Stimulated activated CD4-positive, alpha-beta T cell treated with anti-CD3 and anti-CD28 coated beads, Interleukin-12 subunit alpha, Interleukin-12 subunit beta, amount 100 ng/mL, for 24 hours (primary cell): ENCODE measurements around the gene CHST15.
"Not testable (repeated sequence)": the region's sequence is repeated elsewhere in the genome, so short reads cannot be mapped to it uniquely, and the experiment has no call there.

Source experiments
- DNase-seq, 2 experiments: peaks; one replicate each; pipeline ENCODE4 v3.0.0-alpha.2; 2020; ENCODE audit warnings: low read depth in 2 of 2

Gene CHST15

DNA sequence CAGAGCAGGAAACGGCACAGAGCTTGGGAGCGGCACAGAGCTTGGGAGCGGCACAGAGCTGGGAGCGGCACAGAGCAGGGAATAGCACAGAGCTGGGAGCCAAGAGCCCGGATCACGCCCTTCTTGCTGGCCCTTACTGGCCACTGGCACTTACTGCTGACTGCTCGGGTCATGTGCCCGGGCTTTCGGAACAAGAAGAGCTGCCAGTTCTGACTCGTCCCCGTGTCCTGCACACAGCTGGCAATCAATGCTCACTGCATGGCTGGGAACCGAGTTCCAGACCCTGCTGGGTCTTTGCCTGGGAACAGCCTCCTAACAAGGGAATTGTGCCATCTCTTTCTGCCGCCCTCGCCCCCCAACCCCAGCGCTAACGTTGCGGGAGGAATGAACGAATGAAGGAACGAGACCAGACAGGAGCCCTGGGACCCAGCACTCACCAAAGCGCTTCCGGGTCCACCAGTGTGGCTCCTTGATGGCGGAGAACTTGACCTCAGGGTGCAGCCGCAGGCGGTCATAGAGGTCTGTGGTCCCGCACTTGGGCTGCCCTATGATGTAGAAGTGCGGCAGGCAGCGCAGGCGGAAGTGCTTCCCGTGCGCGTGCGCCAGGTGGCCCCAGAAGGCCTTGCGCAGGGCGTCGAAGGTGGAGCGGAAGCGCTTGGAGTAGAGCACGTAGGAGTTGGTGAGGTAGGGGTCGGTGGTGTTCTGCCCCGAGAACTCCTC, 49.1 kb downstream of the CHST15 start:
- DNase-seq: no peak

DNA sequence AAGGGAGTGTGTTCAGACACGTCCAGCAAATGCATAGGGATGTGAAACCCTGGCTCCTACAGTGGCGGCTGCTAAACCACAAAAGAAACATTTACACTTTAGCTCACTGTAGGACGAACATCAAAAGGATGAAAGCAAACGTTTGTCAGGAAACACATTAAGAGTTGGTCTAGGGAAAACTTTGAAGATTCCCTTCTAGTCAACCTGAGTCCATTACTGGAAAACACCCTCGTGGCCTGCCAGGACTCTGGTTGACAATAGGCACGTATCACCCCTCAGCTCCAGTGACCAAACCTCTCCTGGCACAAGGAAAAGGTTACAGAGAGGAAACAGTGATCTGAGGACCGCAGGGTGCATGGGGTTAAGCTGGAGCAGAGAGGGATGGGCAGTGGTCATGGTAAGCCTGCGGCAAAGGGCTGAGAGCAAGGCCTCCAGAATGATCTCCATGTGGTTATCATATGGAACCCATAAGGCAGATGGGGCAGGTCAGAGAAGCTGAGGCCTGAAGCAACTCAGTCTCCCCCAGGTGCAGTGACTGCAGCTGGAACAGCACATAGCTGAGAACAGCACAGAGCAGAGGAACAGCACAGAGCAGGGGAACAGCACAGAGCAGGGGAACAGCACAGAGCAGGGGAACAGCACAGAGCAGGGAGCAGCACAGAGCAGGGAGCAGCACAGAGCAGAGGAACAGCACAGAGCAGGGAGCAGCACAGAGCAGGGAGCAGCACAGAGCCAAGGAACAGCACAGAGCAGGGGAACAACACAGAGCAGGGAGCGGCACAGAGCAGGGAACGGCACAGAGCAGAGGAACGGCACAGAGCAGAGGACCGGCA, 49.9 kb downstream of the CHST15 start:
- DNase-seq: no peak

DNA sequence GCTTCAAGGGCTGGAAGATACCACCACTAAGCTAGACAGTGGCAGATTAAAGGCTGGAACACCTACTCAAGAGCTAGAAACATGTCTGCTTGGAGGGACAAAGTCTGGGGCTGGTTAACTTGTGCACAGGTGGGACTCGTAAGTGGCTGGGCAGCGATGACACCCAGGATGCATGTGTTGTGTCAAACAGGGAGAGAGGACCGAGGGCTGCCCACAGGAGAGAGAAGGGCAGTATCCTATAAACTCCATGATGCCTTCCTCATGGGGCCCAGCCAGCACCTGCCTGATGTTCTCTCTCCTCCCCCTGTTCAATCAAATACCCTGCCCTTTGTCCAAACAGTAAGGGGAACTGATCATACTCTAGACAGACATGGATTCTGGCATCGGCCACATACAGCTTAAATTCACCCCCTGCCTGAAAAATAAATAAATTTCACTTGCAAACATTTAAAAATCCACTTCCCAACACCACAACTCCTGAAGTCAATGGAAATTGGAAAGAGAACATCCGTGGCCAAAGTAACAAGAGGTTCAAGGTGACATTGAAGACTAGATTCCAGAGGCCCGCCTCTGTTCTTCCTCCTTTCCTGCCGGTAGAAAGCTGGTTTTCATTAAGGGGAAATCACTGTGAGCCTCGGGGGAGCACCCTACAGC, 50.6 kb downstream of the CHST15 start:
- DNase-seq: no peak

DNA sequence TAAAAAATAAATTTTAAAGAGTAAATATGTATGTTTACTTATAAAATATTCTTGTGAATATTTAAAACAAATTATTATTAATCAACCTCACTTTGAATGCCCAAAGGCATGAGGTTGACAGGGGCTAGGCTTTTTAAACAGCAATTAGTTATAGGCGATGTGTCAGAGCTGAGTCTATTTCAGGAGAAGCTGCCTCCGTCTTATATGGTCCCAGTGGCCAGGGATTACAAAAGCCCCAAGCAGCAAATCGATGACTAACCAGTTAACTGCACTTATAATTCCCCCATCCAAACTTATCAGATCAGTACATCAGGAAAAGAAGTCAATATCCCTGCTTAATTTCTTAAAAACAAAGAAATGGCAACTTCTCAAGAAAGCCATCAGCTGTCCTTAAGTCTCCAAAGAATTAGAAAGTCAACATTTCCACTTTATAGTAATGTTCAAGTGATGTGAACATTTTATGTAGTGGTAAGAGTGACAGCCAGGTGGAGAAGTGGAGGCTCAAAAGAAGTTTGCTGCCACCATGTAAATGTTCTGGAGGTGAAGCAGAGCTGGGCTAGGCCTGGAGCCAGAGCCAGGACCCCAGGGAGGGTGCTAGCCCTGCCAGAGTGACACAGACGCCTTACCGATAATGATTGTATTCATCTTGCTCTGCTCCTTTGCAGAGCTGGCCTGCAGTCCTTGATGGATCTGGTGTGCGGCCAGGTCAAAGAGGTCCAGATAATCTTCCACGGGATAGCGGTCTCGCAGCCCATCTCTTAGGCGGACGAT, 51.5 kb downstream of the CHST15 start:
- no peak for DNase-seq

DNA sequence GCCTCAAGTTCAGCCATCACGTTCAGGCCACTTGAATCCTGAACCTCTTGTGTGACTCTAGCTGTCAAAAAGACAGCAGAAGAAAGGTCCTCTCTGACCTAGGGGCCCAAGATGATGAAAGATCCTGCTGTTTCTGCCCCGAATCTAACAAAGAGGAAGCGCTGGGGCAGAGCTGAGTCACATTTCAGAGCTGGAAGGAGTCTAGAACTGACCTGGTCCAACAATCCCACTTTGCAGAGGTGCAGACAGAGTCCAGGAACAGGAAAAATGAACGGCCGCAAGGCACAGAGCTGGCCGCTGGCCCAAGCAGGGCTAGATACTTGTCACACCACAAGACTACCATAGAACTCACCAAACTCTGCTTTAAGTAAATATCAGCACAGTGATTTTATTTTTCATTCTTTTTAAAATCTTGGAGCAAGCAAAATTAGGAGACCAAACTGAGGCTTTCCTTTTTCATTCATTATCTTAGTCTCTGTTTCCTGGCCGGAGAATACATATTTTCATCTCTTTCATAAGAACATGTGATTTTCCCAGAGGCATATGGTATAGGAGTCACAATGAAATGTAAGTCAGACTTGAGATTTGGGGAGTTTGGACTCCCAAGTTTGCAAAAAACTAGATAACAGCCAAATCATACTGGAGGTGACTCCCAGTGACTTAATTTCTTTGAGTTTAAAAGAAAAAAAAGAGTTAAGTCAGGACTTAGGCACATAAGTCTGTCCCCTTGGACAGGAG, 52.8 kb downstream of the CHST15 start:
- no peak for DNase-seq

DNA sequence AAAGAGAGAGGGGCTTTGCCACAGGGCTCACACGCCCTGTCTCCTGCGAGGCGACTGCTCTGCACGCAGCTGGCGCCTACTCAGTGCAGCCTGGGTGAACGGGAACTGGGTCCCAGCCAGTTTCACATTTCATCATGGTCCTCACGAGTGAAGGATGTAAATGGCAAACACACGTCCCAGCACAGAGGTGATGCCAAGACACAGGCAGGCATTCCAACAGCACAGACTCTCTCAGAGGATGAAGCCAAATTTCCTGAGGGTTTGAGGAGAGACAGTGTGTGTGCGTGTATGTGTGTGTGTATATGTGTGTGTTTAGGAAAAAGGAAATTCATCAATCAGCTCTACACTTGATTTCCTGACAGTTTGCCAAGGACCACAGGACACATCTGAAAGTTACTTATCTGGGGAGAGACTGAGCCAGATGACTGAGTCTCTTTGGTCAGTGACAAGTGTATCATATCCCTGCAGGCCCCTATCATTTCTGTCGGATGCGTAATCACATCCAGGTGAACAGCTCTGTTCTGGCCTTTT, 53.9 kb downstream of the CHST15 start:
- no peak for DNase-seq

DNA sequence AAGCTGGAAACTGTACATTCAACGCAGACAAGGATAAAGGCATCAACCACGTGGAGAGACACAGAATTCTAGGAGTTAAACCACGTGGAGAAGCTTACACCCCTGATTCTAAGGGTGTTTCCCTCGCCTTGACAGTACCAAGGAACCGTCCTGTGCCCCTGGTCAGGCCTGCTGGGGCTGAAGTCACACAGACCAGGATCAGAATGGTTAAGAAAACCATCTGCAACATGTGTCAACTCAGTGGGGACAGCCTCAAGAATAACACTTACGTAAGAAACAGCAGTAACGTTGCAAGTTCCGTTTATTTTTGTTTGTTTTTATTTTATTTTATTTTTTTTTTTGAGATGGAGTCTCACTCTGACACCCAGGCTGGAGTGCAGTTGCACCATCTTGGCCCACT, 55.6 kb downstream of the CHST15 start:
- DNase-seq: no peak

DNA sequence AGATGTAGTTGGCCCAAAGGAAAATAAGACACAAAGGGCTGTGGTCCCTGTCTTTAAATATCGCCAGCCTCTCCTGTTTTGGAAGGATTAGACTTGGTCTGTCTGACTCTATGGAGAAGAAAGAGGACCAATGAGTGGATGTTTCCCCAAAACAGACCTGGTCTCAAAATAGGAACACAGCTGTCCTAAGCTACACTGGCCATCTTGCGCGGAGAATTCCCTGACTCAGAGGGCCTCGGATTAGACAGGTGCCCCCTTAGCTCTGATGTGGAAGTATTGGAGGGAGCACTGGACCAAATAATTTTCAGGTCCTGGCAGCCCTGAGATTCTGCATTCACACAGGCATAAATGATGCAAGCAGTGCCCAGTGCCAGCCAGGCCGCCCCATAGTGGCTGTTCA, 56.1 kb downstream of the CHST15 start:
- DNase-seq: no peak

DNA sequence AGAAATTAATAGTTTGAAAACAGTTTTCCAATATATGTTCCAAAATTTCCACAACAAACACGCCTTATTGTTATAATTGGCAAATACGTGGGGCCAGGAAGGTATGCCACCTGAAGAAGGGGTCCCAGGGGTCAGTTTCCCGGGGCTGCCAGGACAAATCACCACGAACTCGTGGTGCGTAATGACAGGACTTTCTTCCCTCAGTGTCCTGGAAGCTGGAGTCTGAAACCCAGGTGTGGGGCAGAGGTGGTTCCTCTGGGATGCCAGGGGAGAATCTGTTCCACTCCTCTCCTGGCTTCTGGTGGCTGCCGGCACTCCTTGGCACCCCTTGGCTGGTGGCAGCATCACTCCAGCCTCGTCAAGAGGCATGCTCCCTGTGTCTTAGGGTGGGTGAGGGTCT, 56.7 kb downstream of the CHST15 start:
- DNase-seq: no peak

DNA sequence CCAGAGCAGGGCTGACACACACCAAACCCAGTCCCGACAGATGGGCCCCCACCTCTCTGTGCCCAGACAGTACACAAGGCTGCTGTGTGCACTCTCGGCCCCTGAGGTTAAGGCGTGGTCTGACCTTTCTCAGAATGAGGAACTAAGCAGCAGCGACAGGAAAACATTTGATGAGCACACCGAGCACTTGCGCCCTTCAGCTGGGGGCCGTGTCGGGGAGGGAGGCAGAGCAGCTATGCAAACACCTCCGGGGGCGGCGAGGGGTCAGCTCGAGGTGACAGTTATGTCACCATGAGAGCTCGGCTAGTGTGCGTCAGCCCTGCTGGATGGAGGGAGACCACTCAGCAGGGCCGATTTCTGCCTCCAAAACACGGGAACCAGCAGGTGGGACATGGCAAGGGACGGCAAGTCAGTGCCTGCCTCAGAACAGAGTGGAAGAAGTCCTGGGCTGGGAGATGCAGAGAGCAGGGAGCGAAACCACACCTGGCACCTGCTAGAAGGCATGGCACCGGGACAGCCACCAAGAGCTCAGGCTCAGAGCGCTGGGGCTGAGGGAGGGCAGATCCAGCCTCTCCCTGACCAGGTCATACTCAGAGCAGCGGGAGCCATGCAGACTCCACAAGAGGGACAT, 57.4 kb downstream of the CHST15 start:
- peak in 1 of 2 experiments; percentile 1 for DNase-seq

DNA sequence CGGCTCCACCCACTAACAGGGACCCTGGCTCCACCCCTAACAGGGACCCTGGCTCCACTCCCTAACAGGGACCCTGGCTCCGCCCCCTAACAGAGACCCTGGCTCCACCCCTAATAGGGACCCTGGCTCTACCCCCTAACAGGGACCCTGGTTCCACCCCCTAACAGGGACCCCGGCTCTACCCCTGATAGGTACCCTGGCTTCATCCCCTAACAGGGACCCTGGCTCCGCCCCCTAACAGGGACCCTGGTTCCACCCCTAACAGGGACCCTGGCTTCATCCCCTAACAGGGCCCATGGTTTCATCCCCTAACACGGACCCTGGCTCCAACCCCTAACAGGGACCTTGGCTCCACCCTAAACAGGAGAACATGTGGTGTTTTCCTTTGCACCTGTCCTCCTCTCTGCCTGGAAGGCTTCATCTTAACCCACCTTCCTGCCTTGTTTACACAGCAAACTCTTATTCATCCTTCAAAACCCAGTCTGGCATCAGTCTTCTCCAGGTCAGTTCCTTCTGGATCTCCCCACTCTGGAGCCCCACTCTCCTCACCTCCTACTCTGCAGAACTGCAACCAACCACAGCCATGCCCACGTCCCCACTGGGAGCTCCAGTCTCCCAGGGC, 58.0 kb downstream of the CHST15 start:
- no peak for DNase-seq

DNA sequence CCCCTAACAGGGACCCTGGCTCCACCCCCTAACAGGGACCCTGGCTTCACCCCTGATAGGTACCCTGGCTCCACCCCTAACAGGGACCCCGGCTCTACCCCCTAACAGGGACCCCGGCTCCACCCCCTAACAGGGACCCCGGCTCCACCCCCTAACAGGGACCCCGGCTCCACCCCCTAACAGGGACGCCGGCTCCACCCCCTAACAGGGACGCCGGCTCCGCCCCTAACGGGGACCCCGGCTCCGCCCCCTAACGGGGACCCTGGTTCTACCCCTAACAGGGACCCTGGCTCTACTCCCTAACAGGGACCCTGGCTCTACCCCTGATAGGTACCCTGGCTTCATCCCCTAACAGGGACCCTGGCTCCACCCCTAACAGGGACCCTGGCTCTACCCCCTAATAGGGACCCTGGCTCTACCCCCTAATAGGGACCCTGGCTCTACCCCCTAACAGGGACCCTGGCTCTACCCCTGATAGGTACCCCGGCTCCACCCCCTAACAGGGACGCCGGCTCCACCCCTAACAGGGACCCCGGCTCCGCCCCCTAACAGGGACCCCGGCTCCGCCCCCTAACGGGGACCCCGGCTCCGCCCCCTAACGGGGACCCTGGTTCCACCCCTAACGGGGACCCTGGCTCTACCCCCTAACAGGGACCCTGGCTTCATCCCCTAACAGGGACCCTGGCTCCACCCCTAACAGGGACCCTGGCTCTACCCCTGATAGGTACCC, 58.7 kb downstream of the CHST15 start:
- not testable (repeated sequence) for DNase-seq

DNA sequence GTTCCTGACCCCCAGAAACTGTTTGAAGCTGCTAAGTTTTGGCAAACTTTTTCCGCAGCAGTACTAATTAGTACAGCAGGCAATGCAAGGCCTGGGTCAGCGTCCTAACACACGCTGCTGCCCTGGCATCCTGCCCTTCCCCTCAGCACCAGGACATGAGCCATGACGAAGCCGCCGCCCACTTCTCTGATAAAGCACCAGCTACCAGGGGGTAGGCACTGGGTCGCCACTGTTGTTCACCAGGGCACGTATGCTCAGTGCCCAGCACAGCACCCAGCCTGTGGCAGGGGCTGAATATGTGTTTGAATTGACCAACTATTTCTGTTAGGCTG, 59.5 kb downstream of the CHST15 start:
- no peak for DNase-seq

DNA sequence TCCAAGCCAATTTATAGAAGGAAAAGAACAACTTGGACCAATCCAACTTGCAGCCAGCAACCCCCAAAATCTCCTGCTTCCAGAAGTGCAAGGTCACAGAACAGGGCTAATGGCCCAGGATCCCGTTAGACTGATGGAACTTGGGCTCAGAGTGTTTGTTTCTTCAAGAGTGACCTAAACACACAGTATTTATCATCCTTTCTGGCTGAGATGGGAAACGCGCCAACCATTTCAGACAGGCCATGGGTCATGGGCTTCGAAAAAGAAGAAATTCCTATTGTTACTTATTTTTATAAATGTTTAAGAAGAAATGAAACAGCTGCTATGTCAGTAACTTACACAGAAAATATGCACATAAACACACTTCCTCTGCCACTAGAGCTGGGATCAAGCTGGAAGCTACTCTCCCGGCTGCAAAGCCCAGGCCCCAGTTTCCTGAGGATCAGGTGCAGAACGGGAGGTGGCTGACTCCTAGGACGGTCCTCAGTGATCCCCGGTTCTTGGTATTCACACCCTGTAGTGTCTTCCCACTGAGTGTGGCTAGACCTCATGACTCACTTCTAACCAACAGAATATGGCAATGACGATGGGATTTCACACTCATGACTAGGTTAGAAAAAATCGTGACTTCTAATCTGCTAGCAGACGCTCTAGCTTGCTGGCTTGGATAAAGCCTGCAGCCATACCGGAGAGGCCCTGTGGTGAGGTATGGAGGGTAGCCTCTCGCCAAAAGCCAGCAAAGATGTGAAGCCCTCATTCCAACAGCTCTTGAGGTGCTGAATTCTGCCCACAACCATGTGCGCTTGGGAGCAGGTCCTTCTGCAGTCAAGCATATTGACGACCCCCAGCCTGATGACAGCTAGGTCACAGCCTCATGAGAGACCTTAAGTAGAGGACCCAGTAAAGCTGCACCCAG, 60.2 kb downstream of the CHST15 start:
- DNase-seq: no peak

DNA sequence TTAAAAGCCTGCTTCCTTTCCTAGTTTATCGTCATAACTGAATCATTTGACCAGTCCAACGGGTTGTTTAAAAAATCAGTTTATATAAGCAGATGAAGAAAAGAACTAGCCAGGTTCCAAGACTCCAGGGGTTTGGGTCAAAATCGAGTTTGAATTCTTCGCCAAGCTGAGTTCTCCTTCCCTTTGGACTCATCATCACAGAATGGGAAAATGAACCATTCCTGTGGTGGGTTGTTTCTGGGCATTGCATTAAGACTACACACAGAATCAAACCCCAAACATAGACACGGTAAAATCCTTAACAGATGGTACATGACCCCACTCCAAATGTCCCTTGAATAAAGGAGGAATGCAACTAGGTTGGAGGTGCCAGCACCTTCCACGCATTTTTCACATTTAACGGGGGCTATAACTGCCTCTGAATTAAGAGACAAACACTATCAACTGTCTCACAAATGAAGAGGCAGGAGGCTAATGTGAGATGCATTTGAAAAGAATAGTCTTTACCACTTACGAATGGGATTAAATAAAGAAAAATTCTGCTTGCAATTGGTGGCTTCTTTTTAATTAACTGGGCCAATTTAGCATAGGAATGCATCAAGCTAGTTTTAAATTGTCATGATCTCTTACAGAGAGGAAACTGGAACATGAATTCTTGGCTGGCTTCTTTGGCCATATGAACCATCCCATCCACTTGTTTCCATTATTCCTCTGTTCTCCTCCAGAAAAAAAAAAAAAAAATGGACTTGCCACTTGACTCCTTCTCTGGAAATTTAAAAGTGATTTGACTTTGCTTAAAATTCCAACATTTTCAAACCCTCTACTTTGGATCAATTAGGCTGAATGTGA, 61.1 kb downstream of the CHST15 start:
- no peak for DNase-seq

DNA sequence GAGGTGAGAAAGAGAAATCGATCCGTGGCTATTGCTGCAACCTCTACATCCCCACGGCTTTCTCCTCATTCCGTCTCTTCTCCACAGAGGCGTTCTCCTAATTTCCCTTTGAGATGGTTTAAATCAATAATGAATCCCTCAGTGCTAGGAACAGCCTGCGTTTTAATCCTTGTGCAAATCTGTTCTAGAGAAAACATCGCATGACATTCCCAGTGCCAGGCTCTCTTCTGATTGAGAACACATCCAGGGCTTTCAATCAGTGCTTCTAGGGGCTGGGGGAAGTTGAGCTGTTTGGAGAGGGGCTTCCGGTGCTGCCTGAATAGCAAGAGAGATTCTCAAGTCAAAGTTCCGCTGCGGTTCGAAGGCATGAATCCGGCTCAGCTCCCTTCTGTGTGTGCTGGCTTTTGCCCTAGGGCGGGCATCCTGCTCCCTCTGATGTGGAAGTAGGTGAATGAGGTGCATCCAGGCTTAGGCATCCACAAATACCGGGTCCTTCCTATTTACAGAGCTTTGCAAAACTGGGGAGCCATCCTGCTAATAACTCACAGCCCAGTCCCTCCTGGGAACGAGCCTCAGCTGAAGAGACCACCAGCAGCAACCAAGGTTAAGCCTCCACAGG, 62.8 kb downstream of the CHST15 start:
- DNase-seq: no peak

DNA sequence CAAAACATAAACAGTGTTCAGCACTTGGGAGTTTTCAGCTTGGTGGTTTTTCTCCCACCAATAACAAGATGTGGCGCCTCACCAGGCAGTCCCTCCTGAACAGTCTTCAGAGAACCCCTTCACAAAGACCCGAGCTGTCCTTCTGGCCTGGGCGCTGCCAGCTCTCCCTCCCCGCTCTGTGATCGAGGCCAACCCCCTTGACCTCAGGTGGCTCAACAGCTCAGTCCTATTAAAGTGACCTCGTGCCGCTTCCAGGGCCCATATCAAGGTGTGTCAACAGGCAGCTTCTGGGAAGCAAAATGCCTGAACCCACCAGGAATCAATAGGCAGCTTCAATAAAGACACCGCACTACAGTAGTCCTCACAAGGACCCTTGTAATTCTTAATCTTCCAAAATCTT, 63.3 kb downstream of the CHST15 start:
- DNase-seq: no peak
